B cell (primary cell): ENCODE data around the gene PDE6A. TPM values are rescaled to one million over a fixed set of nuclear protein-coding genes. Genes with fewer than 3 reads are reported as not detected.

Source experiments
- ATAC-seq: fragments of 200-7000 bp; cut with Tn5 transposase; one replicate; pipeline ENCODE4 v1.10.0; 2021; ENCODE audit warnings: low read depth, mild to moderate bottlenecking, moderate number of reproducible peaks, moderate library complexity
- CTCF ChIA-PET: fragments of 350-600 bp; sonication (Branson Sonifier 250); formaldehyde crosslinking; loops from one replicate; lab custom pipeline; 2021; ENCODE audit warnings: antibody characterized with exemption, inconsistent platforms; lab: Charles Lee
- POLR2A ChIA-PET: fragments of 350-600 bp; sonication (Branson Sonifier 250); formaldehyde crosslinking; loops from one replicate; lab custom pipeline; 2021; ENCODE audit warnings: antibody characterized with exemption; lab: Charles Lee
- DNase-seq: peaks from one replicate; pipeline ENCODE4 v3.0.0; 2013
- H2AFZ ChIP-seq: 2 replicates; pipeline ENCODE4 v1.6.1; 2012; ENCODE audit warnings: mild to moderate bottlenecking, low read depth, low read length; ENCODE audit not compliant: insufficient read depth, poor library complexity, severe bottlenecking
- H3K27ac ChIP-seq, 2 donors: 1 replicate in 1 of 2; 2 replicates in 1 of 2; pipeline ENCODE4 v1.5.1; 2012 to 2013; ENCODE audit warnings: low read length in 2 of 2, mild to moderate bottlenecking in 2 of 2, moderate library complexity in 1 of 2
- H3K27me3 ChIP-seq, 4 experiments: fragments of 200-600 bp in 1 of 4; sonication (generic) in 1 of 4; replicated peaks in 1 of 4; 1 replicate in 2 of 4; 2 replicates in 2 of 4; pipeline versions ENCODE4 v1.6.1 to v1.7.0; 2013 to 2016; ENCODE audit warnings: low read length in 3 of 4, mild to moderate bottlenecking in 2 of 4, mixed read lengths in 1 of 4, moderate library complexity in 1 of 4; ENCODE audit not compliant: insufficient read depth in 4 of 4, control insufficient read depth in 3 of 4; ENCODE audit errors: control extremely low read depth in 1 of 4
- H3K36me3 ChIP-seq, 2 experiments: replicated peaks in 1 of 2; 1 replicate in 1 of 2; 2 replicates in 1 of 2; pipeline versions ENCODE4 v1.6.1 to v1.7.1; 2013; ENCODE audit warnings: low read length in 1 of 2; ENCODE audit not compliant: insufficient read depth in 2 of 2, control insufficient read depth in 1 of 2; ENCODE audit errors: control extremely low read depth in 1 of 2, extremely low read depth in 1 of 2
- H3K4me1 ChIP-seq, 2 donors: fragments of 200-600 bp in 1 of 2; sonication (generic) in 1 of 2; 1 replicate in 1 of 2; 2 replicates in 1 of 2; pipeline versions ENCODE4 v1.5.1 to v1.6.1; 2013 to 2017; ENCODE audit warnings: low read length in 2 of 2; ENCODE audit not compliant: control insufficient read depth in 2 of 2, insufficient read depth in 2 of 2
- H3K4me2 ChIP-seq: replicated peaks from 2 replicates; pipeline ENCODE3; 2012; ENCODE audit warnings: mild to moderate bottlenecking, low read depth, low read length; ENCODE audit not compliant: poor library complexity, severe bottlenecking
- H3K4me3 ChIP-seq, 5 experiments: fragments of 200-600 bp in 1 of 5; sonication (generic) in 1 of 5; 1 replicate in 3 of 5; 2 replicates in 2 of 5; pipeline versions ENCODE4 v1.5.1 to v1.7.0; 2011 to 2016; ENCODE audit warnings: low read length in 4 of 5, mild to moderate bottlenecking in 4 of 5, low read depth in 2 of 5, control low read depth in 1 of 5, moderate library complexity in 1 of 5; ENCODE audit not compliant: insufficient read depth in 1 of 5; ENCODE audit errors: control extremely low read depth in 1 of 5, extremely low read depth in 1 of 5
- H3K79me2 ChIP-seq: fragments of 200-600 bp; sonication (generic); one replicate; pipeline ENCODE4 v1.6.0; 2016; ENCODE audit warnings: low read length; ENCODE audit not compliant: control insufficient read depth, insufficient read depth
- H3K9ac ChIP-seq: fragments of 200-600 bp; sonication (generic); 2 replicates; pipeline ENCODE4 v1.6.1; 2017; ENCODE audit warnings: mild to moderate bottlenecking, low read length, moderate library complexity
- H3K9me3 ChIP-seq, 3 donors: one replicate each; pipeline versions ENCODE4 v1.6.1 to v1.7.1; 2013; ENCODE audit warnings: low read length in 2 of 3; ENCODE audit not compliant: control insufficient read depth in 2 of 3, insufficient read depth in 1 of 3; ENCODE audit errors: control extremely low read depth in 1 of 3
- H4K20me1 ChIP-seq: 2 replicates; pipeline ENCODE4 v1.6.0; 2012; ENCODE audit warnings: mild to moderate bottlenecking, low read length; ENCODE audit not compliant: insufficient read depth, control insufficient read depth, poor library complexity, severe bottlenecking
- H3K27ac Mint-ChIP-seq: one replicate; pipeline ENCODE4 v1.8.0; 2021; ENCODE audit warnings: mixed read lengths
- H3K27me3 Mint-ChIP-seq: one replicate; pipeline ENCODE4 v1.8.0; 2021; ENCODE audit warnings: mixed read lengths
- H3K4me1 Mint-ChIP-seq: one replicate; pipeline ENCODE4 v1.8.0; 2021; ENCODE audit warnings: mixed read lengths
- H3K4me3 Mint-ChIP-seq: one replicate; pipeline ENCODE4 v1.8.0; 2021; ENCODE audit warnings: mixed read lengths
- H3K9me3 Mint-ChIP-seq: one replicate; pipeline ENCODE4 v1.8.0; 2022; ENCODE audit warnings: mixed read lengths; ENCODE audit not compliant: insufficient read depth
- CTCF ChIP-seq: fragments of 200-600 bp; IDR thresholded peaks from one replicate; pipeline ENCODE4 v1.8.0; 2022; ENCODE audit warnings: antibody characterized with exemption, mild to moderate bottlenecking
- EZH2 ChIP-seq: IDR thresholded peaks from 2 replicates; pipeline ENCODE4 v1.6.1; 2012; ENCODE audit warnings: borderline replicate concordance, low read depth, mild to moderate bottlenecking, moderate library complexity, low read length; ENCODE audit not compliant: insufficient read depth, poor library complexity, severe bottlenecking
- WGBS: methylation state at CpG from one replicate; pipeline ENCODE4 v1.1.5; 2013; ENCODE audit warnings: missing lambda C conversion rate; ENCODE audit not compliant: insufficient coverage; 5-methylcytosine and 5-hydroxymethylcytosine counted together
- intact Hi-C: fragments of 100-400 bp; cut with micrococcal nuclease; formaldehyde crosslinking; loops from one replicate; pipeline ENCODE4 v1.10.0; 2022
- polyA plus RNA-seq: library from polyadenylated mRNA; depleted of rRNA; stranded (reverse); fragments of >200 nt; gene quantifications from 2 replicates; pipeline ENCODE4 v1.2.3, GENCODE V29; 2012
- total RNA-seq, 2 donors: library from RNA; stranded (reverse); fragments of 120-200 nt in 1 of 2; gene quantifications; 1 replicate in 1 of 2; 2 replicates in 1 of 2; pipeline versions ENCODE4 v1.2.3 to v1.2.4, GENCODE V29; 2013 to 2022

The PDE6A gene
- total and polyA plus RNA-seq, 2 donors (not counting 1 experiment from before 2014, with no cell fraction given), result not detected

GRCh38 chr5:149900390-149900789 lies 44.2 kb downstream of the PDE6A start:
- Histone ChIP-seq H3K9me3 (no peaks in the 10 kb centered on the region), H2AFZ (no peak overlapping the region), H4K20me1 (no peaks in the 10 kb centered on the region), H3K36me3 (no peaks in the 10 kb centered on the region), H3K27me3 (peaks cover 0 to 3% (median 0%) of the 10 kb centered on the region in 4 experiments), H3K4me3 (no peak overlapping the region), H3K9ac (no peak overlapping the region), H3K4me2 (no peak overlapping the region), H3K4me1 (no peaks in the 10 kb centered on the region), H3K27ac (no peak overlapping the region), H3K79me2 (no peaks in the 10 kb centered on the region)
- no peak for DNase-seq
- WGBS, result no CpG with 5 or more reads among the region's 2 CpGs
- no peak overlapping the region for H3K27ac Mint-ChIP-seq
- intact Hi-C loops, result no loop called here
- no peak for ATAC-seq
- no peak overlapping the region for H3K4me3 Mint-ChIP-seq
- no peak for TF ChIP-seq CTCF
- no peak for TF ChIP-seq EZH2
- peaks cover 2% of the 10 kb centered on the region for H3K4me1 Mint-ChIP-seq
- H3K9me3 Mint-ChIP-seq, result no peaks in the 10 kb centered on the region
- ChIA-PET CTCF (no interaction called here), POLR2A (no interaction called here)
- H3K27me3 Mint-ChIP-seq, result peaks cover 18% of the 10 kb centered on the region

- Histone ChIP-seq H3K4me2 (no peak overlapping the region), H3K4me3 (no peak overlapping the region), H3K4me1 (no peaks in the 10 kb centered on the region), H3K79me2 (no peaks in the 10 kb centered on the region), H4K20me1 (no peaks in the 10 kb centered on the region), H2AFZ (no peak overlapping the region), H3K27ac (no peak overlapping the region), H3K27me3 (peaks cover 0 to 3% (median 0%) of the 10 kb centered on the region in 4 experiments), H3K36me3 (no peaks in the 10 kb centered on the region), H3K9ac (no peak overlapping the region), H3K9me3 (no peaks in the 10 kb centered on the region)
- Mint-ChIP-seq H3K9me3 (no peaks in the 10 kb centered on the region), H3K27me3 (peaks cover 12% of the 10 kb centered on the region), H3K4me1 (no peaks in the 10 kb centered on the region), H3K4me3 (no peak overlapping the region), H3K27ac (no peak overlapping the region)
- no CpG with 5 or more reads among the region's 1 CpG for WGBS
- CTCF ChIA-PET, result no interaction called here
- ATAC-seq, result no peak
- no peak for DNase-seq
- intact Hi-C loops, result no loop called here
- POLR2A ChIA-PET, result no interaction called here
- TF ChIP-seq EZH2 (no peak), CTCF (no peak)
These were observed 45.8 kb downstream of the PDE6A start for GRCh38 chr5:149898811-149899210.
